Renal cortical epithelial cell (primary cell): Measurements from ENCODE around the gene TBX1. TPM values are rescaled to one million over a fixed set of nuclear protein-coding genes. Genes with fewer than 3 reads are reported as not detected.
"Not testable (repeated sequence)": the region's sequence is repeated elsewhere in the genome, so short reads cannot be mapped to it uniquely, and the experiment has no call there.

Experiments
- DNase-seq: peaks from one replicate; pipeline ENCODE4 v3.0.0-alpha.2; 2011; ENCODE audit warnings: low read depth
- total RNA-seq: library from RNA; depleted of rRNA; stranded (reverse); fragments of >200 nt; gene quantifications from 2 replicates; pipeline ENCODE4 v1.2.3, GENCODE V29; 2014

TBX1 gene
- total RNA-seq, 1 donor from 2014 or later, result 0.50 TPM

- no peak for DNase-seq
Measured at GRCh38 chr22:19783586-19784383, 23.2 kb downstream of the TBX1 start.

- DNase-seq, result no peak
Measured at GRCh38 chr22:19784384-19785175, 24.0 kb downstream of the TBX1 start.

DNA sequence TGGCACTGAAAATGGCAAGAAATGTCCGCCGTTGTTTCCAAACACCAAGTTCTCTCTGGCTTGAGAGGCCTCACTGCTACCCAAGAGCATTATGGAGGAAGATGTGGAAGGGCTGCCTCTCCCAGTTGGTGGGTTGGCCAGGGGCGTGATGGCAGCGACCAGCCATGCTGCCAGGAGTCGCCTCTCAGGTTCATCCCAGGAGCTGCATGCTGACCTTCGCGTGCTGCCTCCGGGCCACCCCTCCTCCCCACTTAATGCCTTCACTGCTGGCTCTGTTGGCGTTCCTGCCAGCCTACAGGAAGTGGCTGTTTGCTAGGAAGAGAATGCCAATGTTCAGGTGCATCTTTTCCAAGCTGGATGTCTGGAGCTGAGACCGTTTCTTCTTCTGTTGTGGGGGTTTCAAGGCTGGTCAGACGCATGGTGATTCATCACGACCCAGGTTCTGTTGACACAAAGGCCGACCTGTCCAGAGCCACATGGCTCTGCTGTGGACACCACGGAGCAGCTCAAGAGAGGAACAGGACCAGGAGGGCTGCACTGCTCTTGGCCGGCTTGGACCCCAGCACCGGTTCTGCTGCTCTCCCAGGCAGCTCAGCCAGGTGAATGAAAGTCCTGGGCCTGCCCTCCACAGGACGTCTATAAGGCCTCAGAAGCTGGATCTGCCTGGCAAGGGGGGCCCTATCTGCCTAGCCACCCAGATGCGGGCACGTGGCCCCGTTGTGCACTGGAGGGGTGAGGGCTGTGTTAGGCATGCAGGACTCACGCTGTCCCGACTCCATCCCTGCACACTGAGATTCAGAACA is 25.1 kb downstream of the TBX1 start:
- DNase-seq, result no peak

DNA sequence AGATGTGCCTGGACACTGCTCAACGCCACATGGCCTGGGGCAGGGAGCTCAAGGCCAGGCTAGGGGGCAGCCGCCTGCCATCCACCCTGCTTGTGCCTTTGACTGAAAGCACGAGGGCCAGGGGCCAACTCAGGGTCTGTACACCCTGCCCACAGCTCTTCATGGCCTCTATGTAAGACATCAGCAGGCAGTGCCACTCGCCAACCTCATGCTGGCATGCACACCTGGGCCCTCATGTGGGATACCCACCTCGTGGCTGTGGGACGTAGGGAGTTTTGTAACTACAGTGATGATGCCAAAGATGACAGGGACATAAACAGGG is 25.6 kb downstream of the TBX1 start:
- DNase-seq, result no peak

DNA sequence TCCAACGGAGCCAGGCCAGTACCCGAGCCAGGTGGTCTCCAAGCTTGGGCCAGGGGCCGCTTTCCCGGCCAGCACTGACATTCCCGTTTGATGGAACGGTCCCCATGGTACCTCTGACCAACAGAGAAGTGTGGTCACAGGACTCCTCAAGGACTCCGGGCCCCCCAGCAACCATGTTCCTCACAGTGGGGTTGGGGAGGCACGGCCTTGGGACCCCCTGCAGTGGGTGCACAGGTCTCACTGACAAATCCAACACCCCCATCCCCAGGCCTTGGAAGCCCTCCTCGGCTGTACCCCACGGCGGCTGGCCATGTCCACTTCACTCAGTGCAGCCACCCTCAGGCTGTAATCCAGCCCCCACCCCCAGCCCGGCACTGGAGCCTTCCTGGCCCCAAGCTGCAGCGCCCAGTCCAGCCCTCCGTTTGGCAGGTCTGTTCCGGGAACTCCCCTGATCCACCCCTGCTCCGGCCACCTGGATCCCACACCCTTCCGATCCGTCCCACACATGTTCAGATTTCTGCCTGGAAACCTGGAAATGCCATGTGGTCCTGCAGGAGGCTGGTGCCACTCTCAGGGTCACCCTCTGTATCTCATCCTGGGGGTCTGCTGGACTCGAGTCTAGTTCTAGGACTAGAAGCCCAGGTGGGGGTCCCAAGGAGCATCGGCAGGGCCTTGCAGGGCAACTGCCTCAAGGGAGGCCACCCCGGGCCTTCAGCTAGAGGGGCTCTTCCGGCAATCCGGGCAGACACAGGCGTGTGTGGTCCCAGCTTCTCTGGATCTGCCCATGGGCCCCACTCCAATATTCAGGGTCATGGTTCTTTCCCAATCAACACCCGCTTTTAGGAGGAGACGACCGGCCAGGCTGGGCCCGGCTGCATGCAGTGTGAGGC is 26.6 kb downstream of the TBX1 start:
- DNase-seq, result no peak

DNA sequence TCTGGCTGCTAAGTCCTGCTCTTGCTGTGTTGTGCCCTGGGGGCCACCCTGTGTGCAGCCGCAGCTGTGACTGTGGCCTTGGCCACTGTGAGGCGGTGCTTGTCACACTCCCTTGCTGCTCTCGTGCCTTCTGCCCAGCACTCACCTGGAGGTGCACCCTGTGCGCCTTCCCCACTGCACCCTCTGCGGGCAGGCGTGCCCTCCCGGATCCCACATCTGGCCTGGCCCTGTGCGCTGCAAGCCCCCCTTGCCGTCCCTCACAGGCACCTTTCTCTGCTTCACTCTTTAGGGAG is 27.2 kb downstream of the TBX1 start:
- DNase-seq, result no peak

- no peak for DNase-seq
Measured at GRCh38 chr22:19788661-19789225, 28.2 kb downstream of the TBX1 start.

DNA sequence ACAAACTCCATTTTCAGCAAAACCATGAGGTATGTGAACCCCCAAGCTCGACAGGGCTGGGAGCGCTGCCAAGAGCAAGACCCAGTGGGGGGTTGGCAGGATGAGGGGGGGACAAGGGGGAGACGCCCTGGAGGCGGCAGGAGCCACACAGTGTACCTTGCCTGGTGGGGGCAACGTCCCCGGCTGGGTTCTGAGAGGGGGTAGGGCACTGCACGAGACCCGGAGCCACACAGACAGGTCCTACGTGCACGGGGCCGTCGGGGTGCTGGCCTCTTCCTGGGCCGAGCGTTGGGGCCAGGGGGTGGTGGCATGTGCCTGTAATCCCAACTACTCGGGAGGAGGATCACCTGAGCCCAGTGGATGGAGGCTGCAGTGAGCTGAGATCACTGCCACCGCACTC is 28.8 kb downstream of the TBX1 start:
- DNase-seq, result no peak

- no peak for DNase-seq
Measured at GRCh38 chr22:19789828-19790227, 29.2 kb downstream of the TBX1 start.

DNA sequence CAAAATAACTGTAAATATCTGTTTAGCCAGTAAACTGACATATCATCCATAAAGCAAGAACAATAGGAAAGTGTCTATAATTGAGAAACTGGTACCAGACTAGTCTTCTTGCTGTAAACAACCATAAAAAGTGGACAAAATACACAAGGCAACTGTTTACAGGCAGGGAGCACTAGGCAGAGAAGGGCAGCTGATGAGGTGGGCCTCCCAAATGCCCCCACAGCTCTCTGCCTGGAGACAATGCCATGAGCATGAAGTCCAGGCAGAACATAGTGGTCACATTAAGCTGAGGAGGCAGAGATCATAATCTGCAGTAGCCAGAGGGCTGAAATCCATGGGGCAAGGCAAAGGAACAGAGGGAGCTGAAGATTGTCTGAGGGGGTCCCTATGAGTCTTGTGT is 30.7 kb downstream of the TBX1 start:
- no peak for DNase-seq

GRCh38 chr22:19791894-19792293 is 31.3 kb downstream of the TBX1 start:
- DNase-seq, result no peak

- DNase-seq, result not testable (repeated sequence)
Measured at GRCh38 chr22:19792383-19792896, 31.9 kb downstream of the TBX1 start.

GRCh38 chr22:19793161-19793560 is 32.6 kb downstream of the TBX1 start:
- DNase-seq, result no peak

- DNase-seq, result no peak
Measured at GRCh38 chr22:19793661-19794310, 33.2 kb downstream of the TBX1 start.

DNA sequence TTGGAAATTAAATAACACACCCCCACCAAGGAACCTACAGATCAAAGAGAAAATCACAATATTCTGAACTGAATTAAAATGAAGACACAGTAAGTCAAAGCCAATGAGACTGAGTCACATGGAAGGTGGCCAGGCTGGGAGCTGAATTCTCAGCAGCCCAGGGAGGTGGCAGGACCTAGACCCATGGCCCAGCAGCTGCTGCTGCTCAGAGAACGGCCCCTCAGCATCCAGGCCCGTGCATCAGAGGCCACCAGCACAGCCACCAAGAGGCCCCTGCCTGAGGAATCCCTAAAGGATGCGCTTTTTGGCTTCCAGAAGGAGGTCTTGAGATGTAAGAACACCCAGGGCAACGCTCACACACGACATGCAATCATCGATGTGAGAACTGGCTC is 35.0 kb downstream of the TBX1 start:
- no peak for DNase-seq

DNA sequence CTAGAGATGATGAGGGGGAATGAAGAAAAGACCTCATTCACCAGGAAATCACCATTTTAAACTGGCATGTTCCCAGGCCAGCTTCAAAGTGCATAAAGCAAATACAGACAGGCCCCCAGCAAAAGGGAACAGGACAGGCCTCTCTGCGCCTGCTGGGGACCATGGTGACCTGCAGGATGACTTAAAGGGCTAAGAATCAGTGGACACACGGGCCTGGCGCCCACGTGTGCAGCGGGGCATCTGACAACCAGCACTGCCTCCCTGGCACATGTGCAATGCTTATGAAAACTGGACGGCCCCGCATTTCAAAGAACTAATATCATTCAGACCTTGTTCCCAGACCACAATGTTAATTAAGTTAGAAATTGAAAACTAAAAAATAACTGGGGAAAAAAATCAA is 35.6 kb downstream of the TBX1 start:
- no peak for DNase-seq

DNA sequence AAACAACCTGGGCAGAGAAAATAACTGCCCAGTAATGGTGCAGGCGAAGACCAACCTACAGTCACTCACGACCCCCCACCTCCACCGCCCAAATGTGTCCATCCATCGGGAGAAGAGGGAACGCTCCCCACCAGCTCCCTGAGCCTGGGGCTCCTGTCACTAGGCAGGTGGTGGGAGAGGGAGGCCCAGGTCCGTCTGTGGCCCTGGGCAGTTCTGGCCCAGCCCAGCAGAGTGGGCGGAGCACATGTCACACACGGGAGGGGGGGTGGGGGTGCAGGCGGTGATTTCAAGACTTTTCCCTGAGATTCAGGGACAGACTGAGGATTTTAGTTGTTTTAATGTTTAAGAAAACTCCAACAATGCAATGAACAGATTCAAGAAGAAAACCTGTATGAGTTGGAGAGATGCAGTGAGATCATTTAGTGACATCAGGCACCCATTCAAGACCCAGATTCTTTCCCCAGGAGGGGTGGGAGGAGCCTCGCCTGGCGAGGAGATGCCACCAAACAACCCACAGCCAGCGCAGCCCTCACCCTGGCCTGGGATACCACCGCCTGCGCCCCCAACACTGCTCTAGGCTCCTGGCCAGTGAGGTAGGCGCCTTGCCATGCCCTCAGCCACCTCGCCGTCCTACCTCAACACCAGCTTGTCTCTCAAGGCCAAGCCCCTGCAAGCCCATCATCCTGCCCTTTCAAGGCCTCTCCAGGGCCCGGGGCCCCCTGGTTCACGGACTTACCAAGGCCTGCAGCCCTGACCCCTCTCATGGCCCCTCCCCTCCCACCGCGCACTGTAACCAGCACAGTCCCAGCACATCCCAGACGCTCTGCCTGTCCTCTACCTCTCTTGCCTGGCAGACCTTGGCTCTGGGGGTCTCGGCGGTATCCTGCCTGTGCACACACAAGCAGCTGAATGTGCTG is 36.8 kb downstream of the TBX1 start:
- DNase-seq, result no peak

GRCh38 chr22:19798003-19798665 is 37.6 kb downstream of the TBX1 start:
- DNase-seq, result no peak

DNA sequence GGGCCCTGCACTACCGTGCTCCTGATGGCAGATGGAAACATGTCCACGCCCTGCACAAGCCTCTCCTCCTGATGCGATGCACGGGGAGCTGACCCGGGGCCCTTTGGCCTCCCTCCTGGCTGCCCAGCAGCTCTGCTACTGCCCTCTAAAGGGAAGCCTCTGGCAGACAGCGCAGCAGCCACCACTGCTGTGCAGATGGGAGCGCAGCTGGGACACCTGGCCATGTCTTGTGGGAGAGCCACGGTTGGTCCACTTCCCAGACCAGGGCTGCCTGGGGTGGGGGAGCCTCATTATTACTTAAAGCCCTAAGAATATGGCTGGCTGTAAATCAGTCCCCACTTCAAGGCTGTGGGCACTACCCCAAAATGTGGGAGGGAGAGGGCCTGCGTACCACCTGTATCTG is 38.3 kb downstream of the TBX1 start:
- DNase-seq, result no peak
